Mesendoderm (in vitro differentiated cells): ENCODE results near the gene MORC3.
A peak's percentile ranks its signal among the peaks of the same experiment; 100 is the strongest.
"Not testable (repeated sequence)": the region's sequence is repeated elsewhere in the genome, so short reads cannot be mapped to it uniquely, and the experiment has no call there.

Source experiments
- DNase-seq: peaks from one replicate; pipeline ENCODE4 v3.0.0; 2013
- H2AK5ac ChIP-seq: 2 replicates; pipeline ENCODE4 v1.6.1; 2013; ENCODE audit warnings: low read length, inconsistent platforms
- H2BK120ac ChIP-seq: 2 replicates; pipeline ENCODE4 v1.6.1; 2013; ENCODE audit warnings: low read depth, mild to moderate bottlenecking, low read length, moderate library complexity, mixed read lengths
- H2BK15ac ChIP-seq: replicated peaks from 2 replicates; pipeline ENCODE4 v1.6.1; 2013; ENCODE audit warnings: low read depth, mild to moderate bottlenecking, moderate library complexity
- H2BK5ac ChIP-seq: 2 replicates; pipeline ENCODE4 v1.6.1; 2013; ENCODE audit warnings: low read length, inconsistent platforms
- H3K18ac ChIP-seq: 2 replicates; pipeline ENCODE4 v1.6.1; 2013; ENCODE audit warnings: mild to moderate bottlenecking, low read length, mixed read lengths
- H3K23ac ChIP-seq: one replicate; pipeline ENCODE4 v1.6.1; 2013; ENCODE audit warnings: low read length
- H3K27ac ChIP-seq: 2 replicates; pipeline ENCODE4 v1.5.1; 2013; ENCODE audit warnings: low read depth, mild to moderate bottlenecking, inconsistent platforms, low read length, moderate library complexity
- H3K27me3 ChIP-seq: 2 replicates; pipeline ENCODE4 v1.6.1; 2013; ENCODE audit warnings: low read length, control low read depth, mild to moderate bottlenecking, inconsistent platforms; ENCODE audit not compliant: insufficient read depth, poor library complexity
- H3K36me3 ChIP-seq: 2 replicates; pipeline ENCODE4 v1.6.1; 2013; ENCODE audit warnings: low read length, inconsistent platforms; ENCODE audit not compliant: control insufficient read depth, insufficient read depth
- H3K4ac ChIP-seq: one replicate; pipeline ENCODE4 v1.6.1; 2013; ENCODE audit warnings: low read depth, mild to moderate bottlenecking, low read length, moderate library complexity
- H3K4me1 ChIP-seq: 2 replicates; pipeline ENCODE4 v1.6.1; 2013; ENCODE audit warnings: low read depth, low read length, inconsistent platforms; ENCODE audit not compliant: control insufficient read depth
- H3K4me2 ChIP-seq: 2 replicates; pipeline ENCODE4 v1.6.1; 2013; ENCODE audit warnings: low read length
- H3K4me3 ChIP-seq: 2 replicates; pipeline ENCODE4 v1.5.1; 2013; ENCODE audit warnings: mild to moderate bottlenecking, low read length
- H3K56ac ChIP-seq: one replicate; pipeline ENCODE4 v1.6.1; 2013; ENCODE audit warnings: low read length
- H3K79me1 ChIP-seq: 2 replicates; pipeline ENCODE4 v1.6.1; 2013; ENCODE audit warnings: low read length, inconsistent platforms
- H3K79me2 ChIP-seq: 2 replicates; pipeline ENCODE4 v1.6.1; 2013; ENCODE audit warnings: mild to moderate bottlenecking, low read length; ENCODE audit not compliant: control insufficient read depth, insufficient read depth
- H3K9ac ChIP-seq: 2 replicates; pipeline ENCODE4 v1.6.1; 2013; ENCODE audit warnings: low read length, inconsistent platforms
- H4K5ac ChIP-seq: one replicate; pipeline ENCODE4 v1.6.1; 2013; ENCODE audit warnings: low read length
- H4K8ac ChIP-seq: one replicate; pipeline ENCODE4 v1.6.1; 2013; ENCODE audit warnings: low read depth, mild to moderate bottlenecking, control low read depth, low read length, moderate library complexity
- WGBS: extraction: QIAGEN DNeasy Blood & Tissue Kit; methylation state at CpG from one replicate; pipeline ENCODE4 v1.1.7; 2013; ENCODE audit warnings: low lambda C conversion rate, missing lambda C conversion rate; ENCODE audit not compliant: insufficient coverage; ENCODE audit errors: extremely low coverage; 5-methylcytosine and 5-hydroxymethylcytosine counted together

The MORC3 gene

GRCh38 chr21:36330904-36331303 is 10.9 kb downstream of the MORC3 start:
- Histone ChIP-seq H3K79me2 (peaks cover 63% of the 10 kb centered on the region), H3K4me1 (no peaks in the 10 kb centered on the region), H3K4ac (no peak overlapping the region), H3K23ac (no peak overlapping the region), H4K5ac (no peak overlapping the region), H3K27me3 (no peaks in the 10 kb centered on the region), H3K36me3 (no peaks in the 10 kb centered on the region), H2AK5ac (no peak overlapping the region), H2BK5ac (no peak overlapping the region), H3K4me2 (no peak overlapping the region), H2BK120ac (no peak overlapping the region), H3K27ac (no peak overlapping the region), H4K8ac (no peak overlapping the region), H3K79me1 (peaks cover 6% of the 10 kb centered on the region), H3K4me3 (no peak overlapping the region), H3K56ac (no peak overlapping the region), H3K9ac (no peak overlapping the region), H2BK15ac (no peak overlapping the region), H3K18ac (no peak overlapping the region)
- no CpG with 5 or more reads among the region's 2 CpGs for WGBS
- DNase-seq, result peak; percentile 53

- Histone ChIP-seq H3K79me1 (peaks cover 3% of the 10 kb centered on the region), H4K5ac (no peak overlapping the region), H3K4ac (no peak overlapping the region), H3K4me1 (no peaks in the 10 kb centered on the region), H3K56ac (no peak overlapping the region), H3K4me3 (no peak overlapping the region), H2BK15ac (no peak overlapping the region), H2BK120ac (no peak overlapping the region), H3K9ac (no peak overlapping the region), H2BK5ac (no peak overlapping the region), H3K36me3 (peaks cover 5% of the 10 kb centered on the region), H3K4me2 (no peak overlapping the region), H4K8ac (no peak overlapping the region), H3K27me3 (no peaks in the 10 kb centered on the region), H3K18ac (no peak overlapping the region), H2AK5ac (no peak overlapping the region), H3K79me2 (peaks cover 16% of the 10 kb centered on the region), H3K23ac (no peak overlapping the region), H3K27ac (no peak overlapping the region)
- DNase-seq, result no peak
- no CpG with 5 or more reads among the region's 3 CpGs for WGBS
Measured at GRCh38 chr21:36337099-36337509, 17.1 kb downstream of the MORC3 start.

GRCh38 chr21:36338975-36339374 is 19.0 kb downstream of the MORC3 start:
- H3K36me3 ChIP-seq, result peaks cover 5% of the 10 kb centered on the region

GRCh38 chr21:36342581-36342980 is 22.6 kb downstream of the MORC3 start:
- H3K79me1 ChIP-seq, H3K23ac ChIP-seq, H3K4me3 ChIP-seq, H3K79me2 ChIP-seq, H4K8ac ChIP-seq, H3K4me1 ChIP-seq, H3K4ac ChIP-seq, H3K27me3 ChIP-seq, H3K9ac ChIP-seq, H3K36me3 ChIP-seq, H2BK15ac ChIP-seq, H3K4me2 ChIP-seq, H2AK5ac ChIP-seq, DNase-seq, H2BK120ac ChIP-seq, H4K5ac ChIP-seq, H3K56ac ChIP-seq, H3K18ac ChIP-seq, H2BK5ac ChIP-seq, H3K27ac ChIP-seq: not testable (repeated sequence)
- WGBS, result no CpG with 5 or more reads among the region's 7 CpGs

More at GRCh38 chr21:36338975-36339374, 19.0 kb downstream of the MORC3 start:
- Histone ChIP-seq H3K27me3 (no peaks in the 10 kb centered on the region), H3K79me1 (no peaks in the 10 kb centered on the region), H3K27ac (no peak overlapping the region), H3K18ac (no peak overlapping the region), H3K56ac (no peak overlapping the region), H3K4me2 (no peak overlapping the region), H3K79me2 (peaks cover 6% of the 10 kb centered on the region), H4K5ac (no peak overlapping the region), H2BK15ac (no peak overlapping the region), H2BK120ac (no peak overlapping the region), H3K4me1 (no peaks in the 10 kb centered on the region), H4K8ac (no peak overlapping the region), H3K4ac (no peak overlapping the region), H3K4me3 (no peak overlapping the region), H2BK5ac (no peak overlapping the region), H3K9ac (no peak overlapping the region), H3K23ac (no peak overlapping the region), H2AK5ac (no peak overlapping the region)
- no CpG with 5 or more reads among the region's 10 CpGs for WGBS
- peak; percentile 12 for DNase-seq

- no peak overlapping the region for H2BK15ac ChIP-seq
- no peak overlapping the region for H4K5ac ChIP-seq
- H4K8ac ChIP-seq, result no peak overlapping the region
- DNase-seq, result no peak
- H3K79me1 ChIP-seq, result no peaks in the 10 kb centered on the region
- no peak overlapping the region for H3K23ac ChIP-seq
- H2AK5ac ChIP-seq, result no peak overlapping the region
- no peak overlapping the region for H3K56ac ChIP-seq
- peaks cover 9% of the 10 kb centered on the region for H3K36me3 ChIP-seq
- no peak overlapping the region for H3K27ac ChIP-seq
- no peak overlapping the region for H3K9ac ChIP-seq
- H3K4ac ChIP-seq, result no peak overlapping the region
- H2BK5ac ChIP-seq, result no peak overlapping the region
- no peak overlapping the region for H3K18ac ChIP-seq
- H3K27me3 ChIP-seq, result no peaks in the 10 kb centered on the region
- H3K4me1 ChIP-seq, result no peaks in the 10 kb centered on the region
- no peaks in the 10 kb centered on the region for H3K79me2 ChIP-seq
- H3K4me3 ChIP-seq, result no peak overlapping the region
- no peak overlapping the region for H3K4me2 ChIP-seq
- H2BK120ac ChIP-seq, result no peak overlapping the region
- WGBS, result no CpG with 5 or more reads among the region's 1 CpG
Measured at GRCh38 chr21:36344931-36345330, 24.9 kb downstream of the MORC3 start.

- Histone ChIP-seq H3K18ac (no peak overlapping the region), H3K27ac (no peak overlapping the region), H3K4me3 (no peak overlapping the region), H2BK120ac (no peak overlapping the region), H2BK5ac (no peak overlapping the region), H3K56ac (no peak overlapping the region), H3K23ac (no peak overlapping the region), H2AK5ac (no peak overlapping the region), H3K4me2 (no peak overlapping the region), H4K5ac (no peak overlapping the region), H3K4ac (no peak overlapping the region), H3K9ac (no peak overlapping the region), H3K79me2 (no peaks in the 10 kb centered on the region), H2BK15ac (no peak overlapping the region), H3K4me1 (no peaks in the 10 kb centered on the region), H4K8ac (no peak overlapping the region), H3K27me3 (no peaks in the 10 kb centered on the region), H3K36me3 (peaks cover 7% of the 10 kb centered on the region), H3K79me1 (no peaks in the 10 kb centered on the region)
- no peak for DNase-seq
- no CpG with 5 or more reads among the region's 3 CpGs for WGBS
Measured at GRCh38 chr21:36347278-36347961, 27.4 kb downstream of the MORC3 start.
